ENCODE results near the gene CLECL1. TPM values are rescaled to one million over a fixed set of nuclear protein-coding genes. Genes with fewer than 3 reads are reported as not detected.

The CLECL1 gene
- total and polyA plus RNA-seq, 9 of the 15 experiments (the other 6 are each of a cell fraction or from before 2014, with no cell fraction given) = 0.13 to 0.25 TPM; not detected in 7

DNA sequence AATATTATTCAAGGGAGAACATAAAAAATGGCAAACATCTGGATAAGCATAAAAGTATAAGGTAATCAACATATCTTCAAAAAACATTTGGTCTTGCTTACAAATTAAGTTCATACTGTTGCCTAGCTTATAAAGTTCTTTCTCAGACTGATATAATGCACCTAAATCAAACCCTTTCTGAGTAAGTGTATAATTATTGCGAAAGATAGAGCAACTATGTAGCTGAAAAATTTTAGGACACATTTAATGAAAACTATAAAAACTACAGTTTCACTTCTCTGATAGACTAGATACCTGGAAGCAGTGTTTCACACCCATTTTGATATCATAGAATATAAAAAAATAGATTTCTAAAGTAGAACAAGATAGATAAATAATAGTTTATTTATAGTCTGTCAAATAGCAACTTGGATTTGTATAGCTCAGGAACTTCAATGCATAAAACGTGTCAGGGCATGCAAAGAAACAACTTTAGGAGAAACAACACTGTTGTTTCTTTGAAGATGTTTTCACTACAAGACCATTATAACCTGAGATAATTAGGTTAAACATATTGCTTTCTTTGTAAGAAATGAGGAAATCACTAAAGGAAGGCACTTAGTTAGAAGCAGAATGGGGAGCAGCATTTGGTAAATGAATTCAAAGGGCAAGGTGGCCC lies 7.6 kb downstream of the CLECL1 start:
- ChIA-PET POLR2A (interaction anchor here (0.6 kb wide), 2 partner anchors 17 to 51 kb away, joined by 3 read pairs; no protein-coding TSS in a partner anchor), CTCF (ENCODE audit: low intra/inter-chr PET ratio) (no interaction called here)
- FAIRE-seq = no peak
- H3K4me1 ChIP-seq (replicated peaks in 1 of 2; ENCODE audit: control insufficient read depth in 2 of 2, insufficient read depth in 2 of 2, low read length in 2 of 2) = no peaks in the 10 kb centered on the region; a peak in 2 of 5 replicates
- H3K4me3 ChIP-seq = no peak overlapping the region
- H3K79me2 ChIP-seq (ENCODE audit: control insufficient read depth, insufficient read depth, low read length) = no peaks in the 10 kb centered on the region
- H3K27me3 ChIP-seq (ENCODE audit: control insufficient read depth in 2 of 2, insufficient read depth in 2 of 2, low read length in 2 of 2) = no peaks in the 10 kb centered on the region
- no peaks in the 10 kb centered on the region for H3K9me3 ChIP-seq (replicated peaks; ENCODE audit: control insufficient read depth, insufficient read depth, low read depth, low read length)
- no peak for ATAC-seq
- 20% methylated on average over 2 of the region's 2 CpGs for WGBS (ENCODE audit: insufficient coverage, low coverage, missing lambda C conversion rate)
- no peak overlapping the region for H3K27ac ChIP-seq (ENCODE audit: extremely low read depth, low read depth, low read length)
- H3K4me2 ChIP-seq (ENCODE audit: insufficient read depth, low read length) = no peak overlapping the region
- no peaks in the 10 kb centered on the region for H3K36me3 ChIP-seq (ENCODE audit: control insufficient read depth, insufficient read depth, low read length)
- H4K20me1 ChIP-seq (replicated peaks; ENCODE audit: control insufficient read depth, insufficient read depth, low read length) = no peaks in the 10 kb centered on the region
- peak; percentile 31; the same call in 1 of the 2 replicates for TF ChIP-seq CEBPB (tag; IDR thresholded peaks at IDR 0.05)
- TF ChIP-seq, protein P1, sequence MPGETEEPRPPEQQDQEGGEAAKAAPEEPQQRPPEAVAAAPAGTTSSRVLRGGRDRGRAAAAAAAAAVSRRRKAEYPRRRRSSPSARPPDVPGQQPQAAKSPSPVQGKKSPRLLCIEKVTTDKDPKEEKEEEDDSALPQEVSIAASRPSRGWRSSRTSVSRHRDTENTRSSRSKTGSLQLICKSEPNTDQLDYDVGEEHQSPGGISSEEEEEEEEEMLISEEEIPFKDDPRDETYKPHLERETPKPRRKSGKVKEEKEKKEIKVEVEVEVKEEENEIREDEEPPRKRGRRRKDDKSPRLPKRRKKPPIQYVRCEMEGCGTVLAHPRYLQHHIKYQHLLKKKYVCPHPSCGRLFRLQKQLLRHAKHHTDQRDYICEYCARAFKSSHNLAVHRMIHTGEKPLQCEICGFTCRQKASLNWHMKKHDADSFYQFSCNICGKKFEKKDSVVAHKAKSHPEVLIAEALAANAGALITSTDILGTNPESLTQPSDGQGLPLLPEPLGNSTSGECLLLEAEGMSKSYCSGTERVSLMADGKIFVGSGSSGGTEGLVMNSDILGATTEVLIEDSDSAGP (CRISPR knock-in tag; IDR thresholded peaks at IDR 0.05) = no peak
- DNase-seq (ENCODE audit: extremely low read depth in 1 of 4, low spot score in 3 of 4) = no peak
- no peaks in the 10 kb centered on the region for H3K9me1 ChIP-seq (ENCODE audit: control insufficient read depth, insufficient read depth, low read length)
- BruUV-seq (replicated peaks) = no TSS peak
- H3K9ac ChIP-seq (ENCODE audit: insufficient read depth in 1 of 2, low read depth in 2 of 2, low read length in 2 of 2) = no peak overlapping the region
- H2AFZ ChIP-seq (ENCODE audit: low read depth, low read length) = no peak overlapping the region
- intact Hi-C loops (cut with micrococcal nuclease) (no loop called here), in situ Hi-C loops (cut with MboI) (no loop called here)

DNA sequence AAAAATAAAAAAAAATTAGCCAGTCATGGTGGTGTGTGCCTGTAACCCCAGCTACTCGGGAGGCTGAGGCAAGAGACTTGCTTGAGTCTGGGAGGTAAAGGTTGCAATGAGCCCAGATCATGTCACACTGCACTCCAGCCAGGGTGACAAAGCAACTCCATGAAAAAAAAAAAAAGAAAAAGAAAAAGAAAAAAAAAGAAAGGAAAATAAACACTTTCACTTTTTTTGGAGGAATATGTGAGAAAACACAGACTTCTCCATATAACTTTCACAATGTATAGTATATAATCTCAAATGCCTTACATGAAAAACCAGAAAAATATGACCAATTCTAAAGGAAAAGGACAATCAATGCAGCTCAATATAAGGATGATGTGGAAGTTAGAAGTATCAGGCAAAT lies 8.9 kb downstream of the CLECL1 start:
- Histone ChIP-seq H3K4me2 (ENCODE audit: insufficient read depth, low read length) (no peak overlapping the region), H3K4me1 (replicated peaks in 1 of 2; ENCODE audit: control insufficient read depth in 2 of 2, insufficient read depth in 2 of 2, low read length in 2 of 2) (no peaks in the 10 kb centered on the region; a peak in 2 of 5 replicates), H3K36me3 (ENCODE audit: control insufficient read depth, insufficient read depth, low read length) (no peaks in the 10 kb centered on the region), H3K9ac (ENCODE audit: insufficient read depth in 1 of 2, low read depth in 2 of 2, low read length in 2 of 2) (no peak overlapping the region), H3K27me3 (ENCODE audit: control insufficient read depth in 2 of 2, insufficient read depth in 2 of 2, low read length in 2 of 2) (no peaks in the 10 kb centered on the region), H3K4me3 (no peak overlapping the region), H2AFZ (ENCODE audit: low read depth, low read length) (no peak overlapping the region), H3K9me3 (replicated peaks; ENCODE audit: control insufficient read depth, insufficient read depth, low read depth, low read length) (no peaks in the 10 kb centered on the region), H3K9me1 (ENCODE audit: control insufficient read depth, insufficient read depth, low read length) (no peaks in the 10 kb centered on the region), H3K27ac (ENCODE audit: extremely low read depth, low read depth, low read length) (no peak overlapping the region), H4K20me1 (replicated peaks; ENCODE audit: control insufficient read depth, insufficient read depth, low read length) (no peaks in the 10 kb centered on the region), H3K79me2 (ENCODE audit: control insufficient read depth, insufficient read depth, low read length) (no peaks in the 10 kb centered on the region)
- DNase-seq (ENCODE audit: extremely low read depth in 1 of 4, low spot score in 3 of 4) (no peak), ATAC-seq (no peak), FAIRE-seq (no peak)
- in situ Hi-C loops (cut with MboI) (loop anchor here (25.0 kb wide), 1 partner anchor 262 kb away; no protein-coding TSS in a partner anchor), intact Hi-C loops (cut with micrococcal nuclease) (no loop called here)
- WGBS (ENCODE audit: insufficient coverage, low coverage, missing lambda C conversion rate) = 60% methylated on average over 1 of the region's 1 CpG
- CTCF ChIA-PET (ENCODE audit: low intra/inter-chr PET ratio) = no interaction called here
- POLR2A ChIA-PET = no interaction called here
- BruUV-seq (replicated peaks) = no TSS peak
- no peak for TF ChIP-seq NR2C1 (IDR thresholded peaks at IDR 0.05)
- no peak for TF ChIP-seq NR2C1 (tag; IDR thresholded peaks at IDR 0.05)
- TF ChIP-seq CHD4 (IDR thresholded peaks at IDR 0.05; ENCODE audit: insufficient read depth, insufficient replicate concordance, low read depth, low read length, poor library complexity, severe bottlenecking) = no peak
- no peak for TF ChIP-seq NFIC (IDR thresholded peaks at IDR 0.05)
- no peak for TF ChIP-seq MYC (IDR thresholded peaks at IDR 0.05; ENCODE audit: low read depth, low read length)
- TF ChIP-seq MYC (CRISPR knock-in tag; IDR thresholded peaks at IDR 0.05; ENCODE audit: borderline replicate concordance, low read depth) = no peak
- TF ChIP-seq ZNF551 (CRISPR knock-in tag; IDR thresholded peaks at IDR 0.05) = no peak
- no peak for TF ChIP-seq GTF2E2 (tag; IDR thresholded peaks at IDR 0.05)
- no peak for TF ChIP-seq POU5F1 (IDR thresholded peaks at IDR 0.05; ENCODE audit: borderline replicate concordance, low read depth, low read length, partially characterized antibody)
- TF ChIP-seq ZNF57 (CRISPR knock-in tag; IDR thresholded peaks at IDR 0.05) = no peak
- TF ChIP-seq NFE2 (IDR thresholded peaks at IDR 0.05; ENCODE audit: low read depth) = no peak
- no peak for TF ChIP-seq ZFPM2 (CRISPR knock-in tag; IDR thresholded peaks at IDR 0.05)
- TF ChIP-seq JUN (IDR thresholded peaks at IDR 0.05; ENCODE audit: borderline replicate concordance, low read depth, low read length) = no peak
- TF ChIP-seq JUN (CRISPR knock-in tag; IDR thresholded peaks at IDR 0.05; ENCODE audit: borderline replicate concordance) = no peak
- no peak for TF ChIP-seq TRIM24 (IDR thresholded peaks at IDR 0.05)
